ENCODE data around the gene RP9. TPM values are rescaled to one million over a fixed set of nuclear protein-coding genes. Genes with fewer than 3 reads are reported as not detected.

Gene RP9
- total and polyA plus RNA-seq, 2 of the 13 experiments (the other 11 are each of a cell fraction or from before 2014, with no cell fraction given): 14.2 to 18.6 TPM

- no peak; the same call in 1 of the 2 replicates for TF ChIP-seq ZNF33B (CRISPR knock-in tag; IDR thresholded peaks at IDR 0.05)
- TF ChIP-seq NCOA5 (CRISPR knock-in tag; IDR thresholded peaks at IDR 0.05): no peak
- no peak for TF ChIP-seq REXO4 (CRISPR knock-in tag; IDR thresholded peaks at IDR 0.05; ENCODE audit: borderline replicate concordance)
- no peak for TF ChIP-seq KLF9 (CRISPR knock-in tag; IDR thresholded peaks at IDR 0.05; ENCODE audit: low read depth)
- TF ChIP-seq ZNF496 (CRISPR knock-in tag; IDR thresholded peaks at IDR 0.05; ENCODE audit: insufficient replicate concordance): no peak
- TF ChIP-seq SRSF1 (optimal IDR thresholded peaks at IDR 0.05; ENCODE audit: low read depth, low read length): no peak
- no peak for TF ChIP-seq PPARG (CRISPR knock-in tag; conservative IDR thresholded peaks at IDR 0.05)
- TF ChIP-seq NR0B2 (CRISPR knock-in tag; IDR thresholded peaks at IDR 0.05): peak; percentile 62; the same call in 1 of the 2 replicates
- TF ChIP-seq, protein P1, sequence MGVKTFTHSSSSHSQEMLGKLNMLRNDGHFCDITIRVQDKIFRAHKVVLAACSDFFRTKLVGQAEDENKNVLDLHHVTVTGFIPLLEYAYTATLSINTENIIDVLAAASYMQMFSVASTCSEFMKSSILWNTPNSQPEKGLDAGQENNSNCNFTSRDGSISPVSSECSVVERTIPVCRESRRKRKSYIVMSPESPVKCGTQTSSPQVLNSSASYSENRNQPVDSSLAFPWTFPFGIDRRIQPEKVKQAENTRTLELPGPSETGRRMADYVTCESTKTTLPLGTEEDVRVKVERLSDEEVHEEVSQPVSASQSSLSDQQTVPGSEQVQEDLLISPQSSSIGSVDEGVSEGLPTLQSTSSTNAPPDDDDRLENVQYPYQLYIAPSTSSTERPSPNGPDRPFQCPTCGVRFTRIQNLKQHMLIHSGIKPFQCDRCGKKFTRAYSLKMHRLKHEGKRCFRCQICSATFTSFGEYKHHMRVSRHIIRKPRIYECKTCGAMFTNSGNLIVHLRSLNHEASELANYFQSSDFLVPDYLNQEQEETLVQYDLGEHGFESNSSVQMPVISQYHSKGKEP (CRISPR knock-in tag; IDR thresholded peaks at IDR 0.05): 0 out of 2 replicates have a peak, but pooled peaks have one; percentile 17
- TF ChIP-seq, protein P2, sequence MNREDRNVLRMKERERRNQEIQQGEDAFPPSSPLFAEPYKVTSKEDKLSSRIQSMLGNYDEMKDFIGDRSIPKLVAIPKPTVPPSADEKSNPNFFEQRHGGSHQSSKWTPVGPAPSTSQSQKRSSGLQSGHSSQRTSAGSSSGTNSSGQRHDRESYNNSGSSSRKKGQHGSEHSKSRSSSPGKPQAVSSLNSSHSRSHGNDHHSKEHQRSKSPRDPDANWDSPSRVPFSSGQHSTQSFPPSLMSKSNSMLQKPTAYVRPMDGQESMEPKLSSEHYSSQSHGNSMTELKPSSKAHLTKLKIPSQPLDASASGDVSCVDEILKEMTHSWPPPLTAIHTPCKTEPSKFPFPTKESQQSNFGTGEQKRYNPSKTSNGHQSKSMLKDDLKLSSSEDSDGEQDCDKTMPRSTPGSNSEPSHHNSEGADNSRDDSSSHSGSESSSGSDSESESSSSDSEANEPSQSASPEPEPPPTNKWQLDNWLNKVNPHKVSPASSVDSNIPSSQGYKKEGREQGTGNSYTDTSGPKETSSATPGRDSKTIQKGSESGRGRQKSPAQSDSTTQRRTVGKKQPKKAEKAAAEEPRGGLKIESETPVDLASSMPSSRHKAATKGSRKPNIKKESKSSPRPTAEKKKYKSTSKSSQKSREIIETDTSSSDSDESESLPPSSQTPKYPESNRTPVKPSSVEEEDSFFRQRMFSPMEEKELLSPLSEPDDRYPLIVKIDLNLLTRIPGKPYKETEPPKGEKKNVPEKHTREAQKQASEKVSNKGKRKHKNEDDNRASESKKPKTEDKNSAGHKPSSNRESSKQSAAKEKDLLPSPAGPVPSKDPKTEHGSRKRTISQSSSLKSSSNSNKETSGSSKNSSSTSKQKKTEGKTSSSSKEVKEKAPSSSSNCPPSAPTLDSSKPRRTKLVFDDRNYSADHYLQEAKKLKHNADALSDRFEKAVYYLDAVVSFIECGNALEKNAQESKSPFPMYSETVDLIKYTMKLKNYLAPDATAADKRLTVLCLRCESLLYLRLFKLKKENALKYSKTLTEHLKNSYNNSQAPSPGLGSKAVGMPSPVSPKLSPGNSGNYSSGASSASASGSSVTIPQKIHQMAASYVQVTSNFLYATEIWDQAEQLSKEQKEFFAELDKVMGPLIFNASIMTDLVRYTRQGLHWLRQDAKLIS (CRISPR knock-in tag; IDR thresholded peaks at IDR 0.05): 0 out of 2 replicates have a peak, but pooled peaks have one; percentile 61
- TF ChIP-seq, protein P3, sequence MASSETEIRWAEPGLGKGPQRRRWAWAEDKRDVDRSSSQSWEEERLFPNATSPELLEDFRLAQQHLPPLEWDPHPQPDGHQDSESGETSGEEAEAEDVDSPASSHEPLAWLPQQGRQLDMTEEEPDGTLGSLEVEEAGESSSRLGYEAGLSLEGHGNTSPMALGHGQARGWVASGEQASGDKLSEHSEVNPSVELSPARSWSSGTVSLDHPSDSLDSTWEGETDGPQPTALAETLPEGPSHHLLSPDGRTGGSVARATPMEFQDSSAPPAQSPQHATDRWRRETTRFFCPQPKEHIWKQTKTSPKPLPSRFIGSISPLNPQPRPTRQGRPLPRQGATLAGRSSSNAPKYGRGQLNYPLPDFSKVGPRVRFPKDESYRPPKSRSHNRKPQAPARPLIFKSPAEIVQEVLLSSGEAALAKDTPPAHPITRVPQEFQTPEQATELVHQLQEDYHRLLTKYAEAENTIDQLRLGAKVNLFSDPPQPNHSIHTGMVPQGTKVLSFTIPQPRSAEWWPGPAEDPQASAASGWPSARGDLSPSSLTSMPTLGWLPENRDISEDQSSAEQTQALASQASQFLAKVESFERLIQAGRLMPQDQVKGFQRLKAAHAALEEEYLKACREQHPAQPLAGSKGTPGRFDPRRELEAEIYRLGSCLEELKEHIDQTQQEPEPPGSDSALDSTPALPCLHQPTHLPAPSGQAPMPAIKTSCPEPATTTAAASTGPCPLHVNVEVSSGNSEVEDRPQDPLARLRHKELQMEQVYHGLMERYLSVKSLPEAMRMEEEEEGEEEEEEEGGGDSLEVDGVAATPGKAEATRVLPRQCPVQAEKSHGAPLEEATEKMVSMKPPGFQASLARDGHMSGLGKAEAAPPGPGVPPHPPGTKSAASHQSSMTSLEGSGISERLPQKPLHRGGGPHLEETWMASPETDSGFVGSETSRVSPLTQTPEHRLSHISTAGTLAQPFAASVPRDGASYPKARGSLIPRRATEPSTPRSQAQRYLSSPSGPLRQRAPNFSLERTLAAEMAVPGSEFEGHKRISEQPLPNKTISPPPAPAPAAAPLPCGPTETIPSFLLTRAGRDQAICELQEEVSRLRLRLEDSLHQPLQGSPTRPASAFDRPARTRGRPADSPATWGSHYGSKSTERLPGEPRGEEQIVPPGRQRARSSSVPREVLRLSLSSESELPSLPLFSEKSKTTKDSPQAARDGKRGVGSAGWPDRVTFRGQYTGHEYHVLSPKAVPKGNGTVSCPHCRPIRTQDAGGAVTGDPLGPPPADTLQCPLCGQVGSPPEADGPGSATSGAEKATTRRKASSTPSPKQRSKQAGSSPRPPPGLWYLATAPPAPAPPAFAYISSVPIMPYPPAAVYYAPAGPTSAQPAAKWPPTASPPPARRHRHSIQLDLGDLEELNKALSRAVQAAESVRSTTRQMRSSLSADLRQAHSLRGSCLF (CRISPR knock-in tag; IDR thresholded peaks at IDR 0.05; ENCODE audit: borderline replicate concordance): 0 out of 2 replicates have a peak, but pooled peaks have one; percentile 43
- 0 out of 2 replicates have a peak, but pooled peaks have one; percentile 53 for TF ChIP-seq HOXD1 (CRISPR knock-in tag; IDR thresholded peaks at IDR 0.05)
- 0 out of 2 replicates have a peak, but pooled peaks have one; percentile 80 for TF ChIP-seq ZSCAN20 (CRISPR knock-in tag; IDR thresholded peaks at IDR 0.05; ENCODE audit: borderline replicate concordance)
- TF ChIP-seq, protein P4, sequence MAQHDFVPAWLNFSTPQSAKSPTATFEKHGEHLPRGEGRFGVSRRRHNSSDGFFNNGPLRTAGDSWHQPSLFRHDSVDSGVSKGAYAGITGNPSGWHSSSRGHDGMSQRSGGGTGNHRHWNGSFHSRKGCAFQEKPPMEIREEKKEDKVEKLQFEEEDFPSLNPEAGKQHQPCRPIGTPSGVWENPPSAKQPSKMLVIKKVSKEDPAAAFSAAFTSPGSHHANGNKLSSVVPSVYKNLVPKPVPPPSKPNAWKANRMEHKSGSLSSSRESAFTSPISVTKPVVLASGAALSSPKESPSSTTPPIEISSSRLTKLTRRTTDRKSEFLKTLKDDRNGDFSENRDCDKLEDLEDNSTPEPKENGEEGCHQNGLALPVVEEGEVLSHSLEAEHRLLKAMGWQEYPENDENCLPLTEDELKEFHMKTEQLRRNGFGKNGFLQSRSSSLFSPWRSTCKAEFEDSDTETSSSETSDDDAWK (CRISPR knock-in tag; IDR thresholded peaks at IDR 0.05): no peak
- TF ChIP-seq, protein P5, sequence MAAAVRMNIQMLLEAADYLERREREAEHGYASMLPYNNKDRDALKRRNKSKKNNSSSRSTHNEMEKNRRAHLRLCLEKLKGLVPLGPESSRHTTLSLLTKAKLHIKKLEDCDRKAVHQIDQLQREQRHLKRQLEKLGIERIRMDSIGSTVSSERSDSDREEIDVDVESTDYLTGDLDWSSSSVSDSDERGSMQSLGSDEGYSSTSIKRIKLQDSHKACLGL (CRISPR knock-in tag; IDR thresholded peaks at IDR 0.05): peak; percentile 69; the same call in 1 of the 2 replicates
Measured at GRCh38 chr7:33062023-33062781, 47.0 kb downstream of the RP9 start, which contains the start of gene NT5C3A (continued).
